Heart left ventricle (tissue), 13 donors: ENCODE results near the gene IQSEC1.

Experiments used
- POLR2A ChIP-seq, 2 donors: fragments of 450-650 bp; IDR thresholded peaks; one replicate each; pipeline ENCODE4 v1.6.1; 2017; ENCODE audit warnings: antibody characterized with exemption in 2 of 2, mild to moderate bottlenecking in 2 of 2, moderate library complexity in 2 of 2
- TF ChIP-seq, protein P1 (sequence below), 12 donors: fragments of 200-600 bp; sonication (generic) in 4 of 12; IDR thresholded peaks; one replicate each; pipeline versions ENCODE4 v1.5.0 to v1.8.0; 2018 to 2022; ENCODE audit warnings: antibody characterized with exemption in 12 of 12, mild to moderate bottlenecking in 5 of 12
- donor health status: ischemic (EF 13 %, LVEDD 7.1; RV severe dilation, severe dysfunction).
- donor health status: DM: no; HTN: yes; CAD: no.
- donor health status: DM: no; HTN: no; CAD: no.
- donor health status: ischemic (EF 25% LVEDD 6.9; RV normal size, moderate dysfunction).
- donor health status: ischemic (EF 25% LVEDD 5.7; RV mildly dilated, moderate dysfunction).
- donor health status: ischemic (EF 35%, LVEDD 5.7; RV mildly dilated, moderate dysfunction).
- donor health status: nonischemic (EF 11% LVEDD 7.7; RV severe dilation, severe dysfunction).
- donor health status: DM: yes; HTN: yes; CAD: no.
- donor health status: PGD.
- donor health status: ischemic (EF 29% LVEDD 5.4; RV normal size, mild dysfunction).
- donor health status: nonischemic (EF 23%, LVEDD 6.1; RV moderate dilation, normal function).

DNA sequence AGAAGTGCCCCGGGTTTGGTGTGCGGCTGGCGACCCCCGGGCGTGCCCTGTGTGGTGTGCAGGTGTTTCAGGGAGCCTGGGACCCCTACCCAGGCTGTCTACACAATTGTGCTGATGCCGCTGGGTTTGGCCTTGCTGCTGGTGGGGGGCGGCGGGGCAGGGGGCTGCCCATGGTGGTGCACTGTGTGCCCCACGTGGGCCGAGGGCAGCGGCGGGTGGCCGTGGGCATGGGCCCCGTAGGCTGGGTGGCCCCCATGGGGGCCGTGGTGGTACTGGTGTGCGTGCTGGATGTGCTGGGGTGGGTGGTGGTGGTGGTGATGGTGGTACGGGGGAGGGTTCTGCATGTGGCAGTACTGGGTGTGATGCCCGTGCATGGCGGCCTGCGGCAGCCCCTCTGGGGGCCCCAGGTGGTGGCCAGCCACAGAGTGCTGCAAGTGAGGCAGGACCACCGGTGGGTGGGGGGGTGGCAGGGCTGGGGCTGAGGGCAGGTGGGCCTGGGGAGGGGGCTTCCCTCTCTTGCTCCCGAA, 172.3 kb downstream of the IQSEC1 start:
- TF ChIP-seq, protein P1, sequence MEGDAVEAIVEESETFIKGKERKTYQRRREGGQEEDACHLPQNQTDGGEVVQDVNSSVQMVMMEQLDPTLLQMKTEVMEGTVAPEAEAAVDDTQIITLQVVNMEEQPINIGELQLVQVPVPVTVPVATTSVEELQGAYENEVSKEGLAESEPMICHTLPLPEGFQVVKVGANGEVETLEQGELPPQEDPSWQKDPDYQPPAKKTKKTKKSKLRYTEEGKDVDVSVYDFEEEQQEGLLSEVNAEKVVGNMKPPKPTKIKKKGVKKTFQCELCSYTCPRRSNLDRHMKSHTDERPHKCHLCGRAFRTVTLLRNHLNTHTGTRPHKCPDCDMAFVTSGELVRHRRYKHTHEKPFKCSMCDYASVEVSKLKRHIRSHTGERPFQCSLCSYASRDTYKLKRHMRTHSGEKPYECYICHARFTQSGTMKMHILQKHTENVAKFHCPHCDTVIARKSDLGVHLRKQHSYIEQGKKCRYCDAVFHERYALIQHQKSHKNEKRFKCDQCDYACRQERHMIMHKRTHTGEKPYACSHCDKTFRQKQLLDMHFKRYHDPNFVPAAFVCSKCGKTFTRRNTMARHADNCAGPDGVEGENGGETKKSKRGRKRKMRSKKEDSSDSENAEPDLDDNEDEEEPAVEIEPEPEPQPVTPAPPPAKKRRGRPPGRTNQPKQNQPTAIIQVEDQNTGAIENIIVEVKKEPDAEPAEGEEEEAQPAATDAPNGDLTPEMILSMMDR (IDR thresholded peaks at IDR 0.05): no peak
- no peak for TF ChIP-seq POLR2A (IDR thresholded peaks at IDR 0.05)
